ENCODE data around the gene PLEKHH2.

DNA sequence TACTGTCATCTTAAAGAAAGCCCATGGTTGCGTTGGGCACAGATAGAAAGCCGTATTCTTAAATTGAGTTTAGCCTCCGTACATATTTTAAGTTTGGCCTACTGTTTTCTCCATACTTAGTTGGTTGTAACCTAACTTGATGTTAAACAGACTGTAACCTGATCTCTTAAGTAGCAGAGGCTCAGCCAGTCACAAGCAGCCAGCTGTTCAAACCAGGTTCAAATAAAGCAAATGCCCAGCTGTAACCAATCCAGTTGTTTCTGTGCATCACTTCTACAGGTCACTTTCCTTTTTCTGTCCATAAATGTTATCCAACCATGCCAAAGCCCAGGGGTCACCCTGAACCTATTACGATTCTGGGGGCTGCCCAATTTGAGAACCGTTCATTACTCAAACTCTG lies 31.2 kb upstream of the PLEKHH2 start:
- TF ChIP-seq POLR2A (IDR thresholded peaks at IDR 0.05): no peak
- TF ChIP-seq, protein P1, sequence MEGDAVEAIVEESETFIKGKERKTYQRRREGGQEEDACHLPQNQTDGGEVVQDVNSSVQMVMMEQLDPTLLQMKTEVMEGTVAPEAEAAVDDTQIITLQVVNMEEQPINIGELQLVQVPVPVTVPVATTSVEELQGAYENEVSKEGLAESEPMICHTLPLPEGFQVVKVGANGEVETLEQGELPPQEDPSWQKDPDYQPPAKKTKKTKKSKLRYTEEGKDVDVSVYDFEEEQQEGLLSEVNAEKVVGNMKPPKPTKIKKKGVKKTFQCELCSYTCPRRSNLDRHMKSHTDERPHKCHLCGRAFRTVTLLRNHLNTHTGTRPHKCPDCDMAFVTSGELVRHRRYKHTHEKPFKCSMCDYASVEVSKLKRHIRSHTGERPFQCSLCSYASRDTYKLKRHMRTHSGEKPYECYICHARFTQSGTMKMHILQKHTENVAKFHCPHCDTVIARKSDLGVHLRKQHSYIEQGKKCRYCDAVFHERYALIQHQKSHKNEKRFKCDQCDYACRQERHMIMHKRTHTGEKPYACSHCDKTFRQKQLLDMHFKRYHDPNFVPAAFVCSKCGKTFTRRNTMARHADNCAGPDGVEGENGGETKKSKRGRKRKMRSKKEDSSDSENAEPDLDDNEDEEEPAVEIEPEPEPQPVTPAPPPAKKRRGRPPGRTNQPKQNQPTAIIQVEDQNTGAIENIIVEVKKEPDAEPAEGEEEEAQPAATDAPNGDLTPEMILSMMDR (IDR thresholded peaks at IDR 0.05): no peak
